Sigmoid colon (tissue), 7 donors: Measurements from ENCODE around the gene ACKR2. TPM values are rescaled to one million over a fixed set of nuclear protein-coding genes. Genes with fewer than 3 reads are reported as not detected.

Source experiments
- DNase-seq: peaks from one replicate; pipeline ENCODE4 v3.0.0-alpha.2; 2019
- H3K27ac ChIP-seq, 4 donors: fragments of 200-600 bp; sonication (generic); one replicate each; pipeline ENCODE4 v1.5.1; 2016 to 2019; ENCODE audit warnings: mild to moderate bottlenecking in 1 of 4
- H3K27me3 ChIP-seq, 3 donors: fragments of 200-600 bp; sonication (generic); one replicate each; pipeline ENCODE4 v1.5.1; 2019; ENCODE audit warnings: mild to moderate bottlenecking in 1 of 3
- H3K36me3 ChIP-seq, 4 donors: fragments of 200-600 bp; sonication (generic); one replicate each; pipeline ENCODE4 v1.5.1; 2016 to 2019
- H3K4me1 ChIP-seq, 4 donors: fragments of 200-600 bp; sonication (generic); one replicate each; pipeline ENCODE4 v1.5.1; 2017 to 2019
- H3K4me3 ChIP-seq, 4 donors: fragments of 200-600 bp; sonication (generic); one replicate each; pipeline ENCODE4 v1.5.1; 2017 to 2019; ENCODE audit warnings: mild to moderate bottlenecking in 2 of 4, moderate library complexity in 1 of 4
- H3K9me3 ChIP-seq, 4 donors: fragments of 200-600 bp in 3 of 4; sonication (generic) in 3 of 4; one replicate each; pipeline versions ENCODE4 v1.5.1 to v1.6.1; 2013 to 2019
- EP300 ChIP-seq, 4 donors: sonication (generic); formaldehyde crosslinking; IDR thresholded peaks; one replicate each; pipeline ENCODE4 v1.6.1; 2017; ENCODE audit warnings: antibody characterized with exemption in 4 of 4
- POLR2A ChIP-seq, 2 donors: fragments of 450-650 bp; IDR thresholded peaks; one replicate each; pipeline ENCODE4 v1.6.1; 2016; ENCODE audit warnings: antibody characterized with exemption in 2 of 2, mild to moderate bottlenecking in 2 of 2, moderate library complexity in 2 of 2
- POLR2AphosphoS5 ChIP-seq, 4 donors: sonication (generic); formaldehyde crosslinking; IDR thresholded peaks; one replicate each; pipeline ENCODE4 v1.6.1; 2017; ENCODE audit warnings: antibody characterized with exemption in 4 of 4
- WGBS, 2 donors: extraction: QIAGEN DNeasy Blood & Tissue Kit; methylation state at CpG; one replicate each; pipeline ENCODE4 v1.1.7; 2013; 5-methylcytosine and 5-hydroxymethylcytosine counted together
- intact Hi-C: fragments of 100-400 bp; cut with DNase I; formaldehyde crosslinking; loops from one replicate; pipeline ENCODE4 v1.15.1; 2023
- polyA plus RNA-seq, 3 donors: library from polyadenylated mRNA; stranded (reverse); fragments of 200-250 nt; gene quantifications; one replicate each; pipeline ENCODE4 v1.2.3, GENCODE V29; 2013
- total RNA-seq, 4 donors: library from RNA; depleted of rRNA; stranded (reverse); fragments of >200 nt; gene quantifications; one replicate each; pipeline ENCODE4 v1.1.0, GENCODE V29; 2016
- TF ChIP-seq, protein P1 (sequence below), 4 experiments: fragments of 450-650 bp in 3 of 4; fragments of 200-600 bp in 1 of 4; IDR thresholded peaks; one replicate each; pipeline ENCODE4 v1.5.1; 2016 to 2019; ENCODE audit warnings: antibody characterized with exemption in 4 of 4, mild to moderate bottlenecking in 3 of 4, moderate library complexity in 2 of 4
- donor health status: healthy with polysubstance abuse.
- donor health status: Bipolar disorder and iron deficiency.
- donor health status: healthy.

The ACKR2 gene
- total and polyA plus RNA-seq, 7 donors = 1.2 to 8.6 (median 1.9) TPM

DNA sequence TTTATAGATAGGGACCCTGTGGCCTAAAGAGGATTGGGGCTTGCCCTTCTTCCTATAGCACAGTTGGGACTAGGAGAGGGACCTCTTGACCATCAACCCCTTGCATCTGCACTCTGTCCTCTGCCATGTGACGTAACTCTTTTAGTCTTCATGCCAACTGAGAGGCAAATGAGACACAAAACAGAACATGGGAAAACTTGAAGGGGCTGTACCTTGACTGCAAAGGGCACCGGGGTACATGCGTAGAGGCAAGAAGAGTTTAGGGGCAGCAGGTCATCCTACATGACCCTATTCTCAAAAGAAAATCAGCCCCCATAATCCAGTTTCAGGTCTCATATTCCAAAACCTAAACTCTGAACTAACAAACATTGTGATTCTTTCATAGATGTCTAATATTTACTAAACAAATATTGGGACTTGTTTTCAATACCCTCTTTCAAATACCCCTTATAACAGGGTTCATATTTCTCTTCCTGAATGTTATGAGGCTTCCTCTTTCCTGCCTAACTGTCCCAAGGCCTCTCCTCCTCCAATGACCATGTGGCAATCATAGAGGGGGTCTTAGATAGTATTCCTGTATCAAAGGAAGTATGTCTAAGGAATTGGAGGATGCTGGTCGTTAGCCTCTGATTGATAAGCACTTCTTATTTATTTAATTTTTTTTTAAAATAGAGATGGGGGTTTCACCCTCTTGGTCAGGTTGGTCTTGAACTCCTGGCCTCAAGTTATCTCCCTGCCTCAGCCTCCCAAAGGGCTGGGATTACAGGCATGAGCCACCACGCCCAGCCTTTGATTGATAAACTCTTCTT, 20.6 kb downstream of the ACKR2 start:
- no peaks in the 10 kb centered on the region for H3K36me3 ChIP-seq
- WGBS, 2 donors = 76 to 81% methylated on average over 5 of the region's 5 CpGs
- no peaks in the 10 kb centered on the region for H3K4me1 ChIP-seq
- TF ChIP-seq EP300 (IDR thresholded peaks at IDR 0.05) (no peak), POLR2AphosphoS5 (IDR thresholded peaks at IDR 0.05) (no peak)
- no peak overlapping the region for H3K27ac ChIP-seq
- H3K4me3 ChIP-seq = no peak overlapping the region
- intact Hi-C loops = loop anchor here (2.0 to 5.0 kb wide), 2 partner anchors 51 to 248 kb away; partner anchors contain the start of gene SEC22C
- H3K9me3 ChIP-seq = no peaks in the 10 kb centered on the region
- no peak for DNase-seq
- no peaks in the 10 kb centered on the region for H3K27me3 ChIP-seq

DNA sequence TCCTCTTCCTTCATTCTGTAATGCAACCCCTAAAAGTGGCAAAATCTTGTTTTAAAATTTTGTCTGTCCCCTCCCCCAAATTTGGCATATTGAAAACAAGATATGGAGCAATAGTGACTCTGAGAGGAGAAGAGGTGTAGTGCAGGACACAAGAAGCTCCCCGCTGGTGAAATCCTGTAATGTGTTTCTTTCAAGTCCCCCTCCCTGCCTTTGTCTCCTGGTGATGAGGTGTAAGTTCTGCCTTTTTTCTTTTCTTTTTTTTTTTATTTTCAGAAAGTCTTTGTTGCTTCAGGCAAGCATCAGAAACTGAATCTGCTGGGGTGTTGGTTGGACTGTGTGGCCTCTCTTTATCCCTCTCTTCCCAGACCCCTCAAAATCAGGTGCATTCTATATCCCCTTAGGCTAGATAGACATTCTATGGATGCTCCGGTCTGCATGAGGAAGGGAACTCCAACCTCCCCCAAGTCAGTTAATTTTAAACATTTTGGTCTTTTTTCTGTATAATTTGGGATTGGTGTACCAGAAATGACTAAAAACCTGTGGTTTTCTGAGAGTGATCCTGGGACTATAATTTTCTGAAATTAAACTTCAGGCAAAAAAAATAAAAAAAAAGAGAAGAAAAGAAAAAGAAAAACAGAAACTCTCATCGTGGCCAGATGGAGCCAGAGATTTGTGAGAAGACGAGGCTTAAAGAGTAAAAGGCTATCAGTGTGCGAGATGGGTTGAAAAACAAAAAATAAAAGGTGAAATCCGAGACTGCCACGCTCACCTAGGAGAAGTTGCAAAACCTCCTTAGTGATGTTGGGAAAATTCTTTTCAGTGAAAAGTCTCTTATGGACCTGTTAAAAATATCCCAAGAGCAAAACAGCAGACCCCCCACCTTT, 21.4 kb downstream of the ACKR2 start:
- Histone ChIP-seq H3K27me3 (no peaks in the 10 kb centered on the region), H3K4me3 (no peak overlapping the region), H3K36me3 (no peaks in the 10 kb centered on the region), H3K27ac (no peak overlapping the region), H3K9me3 (no peaks in the 10 kb centered on the region), H3K4me1 (no peaks in the 10 kb centered on the region)
- intact Hi-C loops = loop anchor here (2.0 to 5.0 kb wide), 2 partner anchors 50 to 248 kb away; partner anchors contain the start of gene SEC22C
- DNase-seq = no peak
- WGBS, 2 donors = 54 to 63% methylated on average over 7 of the region's 7 CpGs
- TF ChIP-seq, protein P1, sequence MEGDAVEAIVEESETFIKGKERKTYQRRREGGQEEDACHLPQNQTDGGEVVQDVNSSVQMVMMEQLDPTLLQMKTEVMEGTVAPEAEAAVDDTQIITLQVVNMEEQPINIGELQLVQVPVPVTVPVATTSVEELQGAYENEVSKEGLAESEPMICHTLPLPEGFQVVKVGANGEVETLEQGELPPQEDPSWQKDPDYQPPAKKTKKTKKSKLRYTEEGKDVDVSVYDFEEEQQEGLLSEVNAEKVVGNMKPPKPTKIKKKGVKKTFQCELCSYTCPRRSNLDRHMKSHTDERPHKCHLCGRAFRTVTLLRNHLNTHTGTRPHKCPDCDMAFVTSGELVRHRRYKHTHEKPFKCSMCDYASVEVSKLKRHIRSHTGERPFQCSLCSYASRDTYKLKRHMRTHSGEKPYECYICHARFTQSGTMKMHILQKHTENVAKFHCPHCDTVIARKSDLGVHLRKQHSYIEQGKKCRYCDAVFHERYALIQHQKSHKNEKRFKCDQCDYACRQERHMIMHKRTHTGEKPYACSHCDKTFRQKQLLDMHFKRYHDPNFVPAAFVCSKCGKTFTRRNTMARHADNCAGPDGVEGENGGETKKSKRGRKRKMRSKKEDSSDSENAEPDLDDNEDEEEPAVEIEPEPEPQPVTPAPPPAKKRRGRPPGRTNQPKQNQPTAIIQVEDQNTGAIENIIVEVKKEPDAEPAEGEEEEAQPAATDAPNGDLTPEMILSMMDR (IDR thresholded peaks at IDR 0.05) = peak in 2 of 4 experiments; percentile 28 to 41
- no peak for TF ChIP-seq EP300 (IDR thresholded peaks at IDR 0.05)

DNA sequence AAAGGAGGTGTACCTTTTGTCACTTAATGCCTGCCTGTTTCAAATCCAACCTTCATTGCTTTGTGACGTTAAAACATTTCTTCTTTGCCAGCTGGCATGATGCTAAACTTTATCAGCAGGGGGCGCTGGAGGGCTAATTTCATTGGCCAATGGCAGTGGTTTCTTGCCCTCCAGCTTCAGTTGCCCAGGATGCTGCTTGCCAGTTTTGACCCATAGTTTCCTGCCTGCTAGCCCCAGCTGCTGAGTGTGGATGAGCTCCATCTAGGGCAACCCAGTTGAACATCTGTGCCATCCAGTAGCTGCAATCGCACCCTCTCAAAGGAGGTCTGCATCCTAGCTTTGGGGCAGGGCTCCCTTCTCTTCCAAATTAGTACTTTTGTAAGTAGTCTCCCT, 22.1 kb downstream of the ACKR2 start:
- H3K36me3 ChIP-seq = no peaks in the 10 kb centered on the region
- H3K27me3 ChIP-seq = no peaks in the 10 kb centered on the region
- H3K4me3 ChIP-seq = no peak overlapping the region
- DNase-seq = peak; percentile 79
- TF ChIP-seq, protein P1 (IDR thresholded peaks at IDR 0.05) = peak; percentile 19 to 69 (median 58)
- TF ChIP-seq POLR2A (IDR thresholded peaks at IDR 0.05) = no peak
- no peaks in the 10 kb centered on the region for H3K9me3 ChIP-seq
- WGBS, 2 donors = 23 to 31% methylated on average over 3 of the region's 3 CpGs
- no peaks in the 10 kb centered on the region for H3K4me1 ChIP-seq
- H3K27ac ChIP-seq = no peak overlapping the region
- intact Hi-C loops = loop anchor here (2.0 to 5.0 kb wide), 2 partner anchors 49 to 249 kb away; partner anchors contain the start of gene SEC22C

- Histone ChIP-seq H3K4me3 (no peak overlapping the region), H3K36me3 (no peaks in the 10 kb centered on the region), H3K4me1 (peaks cover 0 to 7% (median 2%) of the 10 kb centered on the region in 4 donors), H3K9me3 (no peaks in the 10 kb centered on the region), H3K27ac (no peak overlapping the region), H3K27me3 (no peaks in the 10 kb centered on the region)
- no peak for DNase-seq
- WGBS, 2 donors = 93 to 95% methylated on average over 5 of the region's 5 CpGs
- no peak for TF ChIP-seq POLR2A (IDR thresholded peaks at IDR 0.05)
- TF ChIP-seq, protein P1 (IDR thresholded peaks at IDR 0.05) = no peak
- TF ChIP-seq EP300 (IDR thresholded peaks at IDR 0.05) = no peak
- TF ChIP-seq POLR2AphosphoS5 (IDR thresholded peaks at IDR 0.05) = no peak
- intact Hi-C loops = no loop called here
Observed at GRCh38 chr3:42836150-42837123, 27.2 kb downstream of the ACKR2 start.
